HG03097 (cell line): Measurements from ENCODE around the gene NCBP3.
"Not testable (repeated sequence)": the region's sequence is repeated elsewhere in the genome, so short reads cannot be mapped to it uniquely, and the experiment has no call there.

ENCODE experiments used
- ATAC-seq: cut with Tn5 transposase; IDR thresholded peaks from one replicate; pipeline ENCODE4 v1.9.1; 2021; ENCODE audit not compliant: unreplicated experiment, low FRiP score

Gene NCBP3

GRCh38 chr17:3882276-3882675 lies 36.2 kb upstream of the NCBP3 start:
- ATAC-seq: no peak

- no peak for ATAC-seq
Measured at GRCh38 chr17:3880983-3881382, 34.9 kb upstream of the NCBP3 start.

- ATAC-seq: no peak
Measured at GRCh38 chr17:3879591-3880417, 33.8 kb upstream of the NCBP3 start.

- ATAC-seq: no peak
Measured at GRCh38 chr17:3879186-3879585, 33.1 kb upstream of the NCBP3 start.

GRCh38 chr17:3877220-3877619 lies 31.2 kb upstream of the NCBP3 start:
- ATAC-seq: no peak

- no peak for ATAC-seq
Measured at GRCh38 chr17:3875317-3875716, 29.3 kb upstream of the NCBP3 start.

- ATAC-seq: no peak
Measured at GRCh38 chr17:3873862-3874261, 27.8 kb upstream of the NCBP3 start.

- no peak for ATAC-seq
Measured at GRCh38 chr17:3870871-3871306, 24.8 kb upstream of the NCBP3 start.

GRCh38 chr17:3867606-3868005 lies 21.6 kb upstream of the NCBP3 start:
- ATAC-seq: no peak

- no peak for ATAC-seq
Measured at GRCh38 chr17:3867106-3867505, 21.1 kb upstream of the NCBP3 start.

GRCh38 chr17:3866276-3866675 lies 20.2 kb upstream of the NCBP3 start:
- no peak for ATAC-seq

- no peak for ATAC-seq
Measured at GRCh38 chr17:3865176-3865575, 19.1 kb upstream of the NCBP3 start.

- no peak for ATAC-seq
Measured at GRCh38 chr17:3864534-3864933, 18.5 kb upstream of the NCBP3 start.

GRCh38 chr17:3861761-3862681 lies 16.0 kb upstream of the NCBP3 start:
- ATAC-seq: no peak

- no peak for ATAC-seq
Measured at GRCh38 chr17:3860939-3861700, 15.1 kb upstream of the NCBP3 start.

GRCh38 chr17:3859940-3860339 lies 13.9 kb upstream of the NCBP3 start:
- no peak for ATAC-seq

GRCh38 chr17:3857261-3858105 lies 11.4 kb upstream of the NCBP3 start:
- ATAC-seq: no peak

- not testable (repeated sequence) for ATAC-seq
Measured at GRCh38 chr17:3854204-3854603, 8.2 kb upstream of the NCBP3 start.

- ATAC-seq: no peak
Measured at GRCh38 chr17:3852561-3852960, 6.5 kb upstream of the NCBP3 start.
